GM12878 (cell line): ENCODE results near the gene ACSM4. TPM values are rescaled to one million over a fixed set of nuclear protein-coding genes. Genes with fewer than 3 reads are reported as not detected.

Experiments
- ATAC-seq: fragments of 200-7000 bp; cut with Tn5 transposase; 3 replicates; pipeline ENCODE4 v1.9.1; 2020; ENCODE audit warnings: mild to moderate bottlenecking, moderate library complexity
- BruUV-seq: library from RNA; stranded (reverse); fragments of 400-500 nt; replicated peaks from 2 replicates; lab custom pipeline; 2021; lab: Mats Ljungman, UMichigan
- CTCF ChIA-PET: fragments of 300-600 bp; sonication (Branson Sonifier 250); formaldehyde crosslinking; extraction: SDS; loops from one replicate; lab custom pipeline; 2021; ENCODE audit warnings: inconsistent platforms; lab: Yijun Ruan, JAX
- POLR2A ChIA-PET: fragments of 350-600 bp; formaldehyde crosslinking; extraction: SDS; loops from one replicate; lab custom pipeline; 2021; ENCODE audit warnings: inconsistent platforms; lab: Charles Lee
- RAD21 ChIA-PET: fragments of 300-600 bp; sonication (Branson Sonifier 250); formaldehyde crosslinking; loops from one replicate; lab custom pipeline; 2023; ENCODE audit warnings: antibody characterized with exemption; ENCODE audit not compliant: unreplicated experiment; lab: Charles Lee
- SMC1A ChIA-PET: fragments of 300-600 bp; sonication (Branson Sonifier 250); formaldehyde crosslinking; loops from one replicate; lab custom pipeline; 2023; ENCODE audit not compliant: unreplicated experiment, uncharacterized antibody; lab: Charles Lee
- DNase-seq: peaks from one replicate; pipeline ENCODE4 v3.0.0-alpha.2; 2011; ENCODE audit warnings: low read depth, low spot score
- FAIRE-seq: peaks from 3 replicates; lab custom pipeline; 2011; peaks lifted over from hg19 to GRCh38; lab: Jason Lieb, UNC
- H2AFZ ChIP-seq: 2 replicates; pipeline ENCODE4 v1.6.0; 2011; ENCODE audit warnings: low read depth, low read length, control low read depth; ENCODE audit not compliant: control insufficient read depth
- H3K27ac ChIP-seq: 2 replicates; pipeline ENCODE4 v1.5.1; 2011; ENCODE audit warnings: control low read depth; ENCODE audit not compliant: control insufficient read depth, insufficient read depth
- H3K27me3 ChIP-seq, 2 experiments: replicated peaks in 1 of 2; 2 replicates each; pipeline versions ENCODE4 v1.6.0 to v1.6.1; 2011; ENCODE audit warnings: low read length in 1 of 2; ENCODE audit not compliant: control insufficient read depth in 2 of 2, insufficient read depth in 2 of 2
- H3K36me3 ChIP-seq, 2 experiments: 2 replicates each; pipeline ENCODE4 v1.5.1; 2011; ENCODE audit warnings: low read length in 1 of 2; ENCODE audit not compliant: control insufficient read depth in 2 of 2, insufficient read depth in 2 of 2
- H3K4me1 ChIP-seq: 2 replicates; pipeline ENCODE4 v1.6.1; 2011; ENCODE audit warnings: mild to moderate bottlenecking, low read length, moderate library complexity, mixed read lengths; ENCODE audit not compliant: control insufficient read depth, insufficient read depth
- H3K4me2 ChIP-seq: 2 replicates; pipeline ENCODE4 v1.6.0; 2011; ENCODE audit warnings: control low read depth; ENCODE audit not compliant: control insufficient read depth, insufficient read depth
- H3K4me3 ChIP-seq: fragments of 200-600 bp; sonication (generic); 2 replicates; pipeline ENCODE4 v1.5.1; 2016
- H3K79me2 ChIP-seq: 2 replicates; pipeline ENCODE4 v1.6.0; 2011; ENCODE audit warnings: low read length; ENCODE audit not compliant: control insufficient read depth, insufficient read depth
- H3K9ac ChIP-seq: 2 replicates; pipeline ENCODE4 v1.8.0; 2011; ENCODE audit warnings: low read length, control low read depth, mixed read lengths; ENCODE audit not compliant: control insufficient read depth, insufficient read depth
- H3K9me3 ChIP-seq: replicated peaks from 3 replicates; pipeline ENCODE4 v1.5.1; 2011; ENCODE audit warnings: mild to moderate bottlenecking, low read length; ENCODE audit not compliant: control insufficient read depth, insufficient read depth
- H4K20me1 ChIP-seq: 2 replicates; pipeline ENCODE4 v1.6.0; 2011; ENCODE audit not compliant: control insufficient read depth, insufficient read depth
- EGR1 ChIP-seq, 2 experiments: IDR thresholded peaks; 1 replicate in 1 of 2; 2 replicates in 1 of 2; pipeline ENCODE4 v1.6.1; 2011 to 2012; ENCODE audit warnings: low read depth in 2 of 2, low read length in 2 of 2, borderline replicate concordance in 1 of 2, mild to moderate bottlenecking in 1 of 2, moderate library complexity in 1 of 2
- HDGF ChIP-seq: fragments of 450-650 bp; IDR thresholded peaks from 2 replicates; pipeline ENCODE4 v1.6.1; 2016; ENCODE audit warnings: antibody characterized with exemption
- IKZF1 ChIP-seq: fragments of 450-650 bp; conservative IDR thresholded peaks from 2 replicates; pipeline ENCODE4 v1.6.1; 2017; ENCODE audit warnings: antibody characterized with exemption, mild to moderate bottlenecking
- IRF5 ChIP-seq: fragments of 450-650 bp; IDR thresholded peaks from 2 replicates; pipeline ENCODE4 v1.6.1; 2017; ENCODE audit warnings: borderline replicate concordance
- MXI1 ChIP-seq: fragments of 150-350 bp; IDR thresholded peaks from 2 replicates; pipeline ENCODE4 v1.6.1; 2011; ENCODE audit warnings: low read depth, mild to moderate bottlenecking, inconsistent platforms, low read length, improper control_type of control experiment
- NR2C1 ChIP-seq: fragments of 450-650 bp; IDR thresholded peaks from 2 replicates; pipeline ENCODE4 v1.6.1; 2017; ENCODE audit warnings: antibody characterized with exemption, mild to moderate bottlenecking, moderate library complexity
- TCF7 ChIP-seq: IDR thresholded peaks from 2 replicates; pipeline ENCODE4 v1.6.1; 2014; ENCODE audit warnings: antibody characterized with exemption, borderline replicate concordance
- WGBS: methylation state at CpG from one replicate; pipeline ENCODE4 v1.1.6; 2016; ENCODE audit warnings: low lambda C conversion rate; ENCODE audit not compliant: insufficient replicate concordance, insufficient coverage; ENCODE audit errors: missing lambda C conversion rate; 5-methylcytosine and 5-hydroxymethylcytosine counted together
- in situ Hi-C: fragments of 300-500 bp; cut with MboI; formaldehyde crosslinking; loops from 9 replicates; pipeline ENCODE4 v1.14.3; 2018; ENCODE audit warnings: mixed read lengths
- intact Hi-C: fragments of 100-400 bp; cut with micrococcal nuclease; formaldehyde crosslinking; loops from one replicate; pipeline ENCODE4 v1.14.2; 2022; ENCODE audit not compliant: unreplicated experiment
- polyA plus RNA-seq, 11 experiments: library from polyadenylated mRNA; depleted of rRNA in 4 of 11; unstranded in 6 of 11; stranded (reverse) in 5 of 11; fragments of >200 nt; fragmentation: Nextera tagmentation in 4 of 11; fragmentation: Illumina TruSeq in 1 of 11; extraction: Ambion mirVana in 4 of 11; extraction: Trizol in 1 of 11; gene quantifications; 1 replicate in 1 of 11; 2 replicates in 10 of 11; pipeline versions ENCODE4 v1.2.1 to v1.2.3, GENCODE V29; 2011 to 2016; ENCODE audit warnings: inconsistent platforms in 2 of 11, missing spikeins in 2 of 11, low read depth in 1 of 11
- total RNA-seq, 4 experiments: library from RNA; depleted of rRNA in 3 of 4; stranded (reverse); fragments of >200 nt in 3 of 4; fragmentation: Illumina TruSeq in 1 of 4; extraction: Trizol in 1 of 4; gene quantifications; 2 replicates each; pipeline versions ENCODE4 v1.2.1 to v1.2.3, GENCODE V29; 2013 to 2021

ACSM4 gene
- total and polyA plus RNA-seq, 10 of the 15 experiments (the other 5 are each of a cell fraction or from before 2014, with no cell fraction given), result not detected

DNA sequence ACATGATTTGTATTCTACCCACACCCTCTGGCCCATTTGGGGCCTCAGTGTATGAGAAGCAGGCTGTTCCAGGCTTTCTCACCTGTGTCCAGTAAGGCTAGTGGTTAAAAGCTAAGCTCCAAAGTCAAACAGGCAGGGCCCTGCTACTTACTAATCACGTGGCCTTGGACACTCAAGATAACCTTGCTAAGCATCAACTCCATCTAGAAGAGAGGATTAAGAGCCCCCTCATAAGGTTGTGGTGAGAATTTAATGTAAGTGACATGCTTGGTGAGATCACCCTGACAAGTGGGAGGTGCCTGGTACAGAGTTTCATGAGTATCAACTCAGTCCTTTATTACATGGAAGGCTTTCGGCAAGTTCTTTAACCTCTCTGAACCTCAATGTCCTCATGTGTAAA lies 17.8 kb downstream of the ACSM4 start (continued):
- TF ChIP-seq IRF5 (no peak), TCF7 (no peak), EGR1 (IDR thresholded peaks at IDR 0.05; ENCODE audit: borderline replicate concordance in 1 of 2, low read depth in 2 of 2, low read length in 2 of 2) (no peak)

GRCh38 chr12:7322599-7322998 lies 18.7 kb downstream of the ACSM4 start:
- no peak for FAIRE-seq
- ChIA-PET CTCF (interaction anchor here (0.7 kb wide), 1 partner anchor 17 kb away, joined by 3 read pairs; no protein-coding TSS in a partner anchor), SMC1A (no interaction called here), RAD21 (no interaction called here), POLR2A (no interaction called here)
- Histone ChIP-seq H4K20me1 (no peaks in the 10 kb centered on the region), H3K4me2 (no peak overlapping the region), H3K4me1 (no peaks in the 10 kb centered on the region), H3K27me3 (no peaks in the 10 kb centered on the region; a peak in 1 of 4 replicates), H3K9ac (no peak overlapping the region), H3K36me3 (no peaks in the 10 kb centered on the region), H2AFZ (no peak overlapping the region), H3K27ac (no peak overlapping the region), H3K9me3 (no peaks in the 10 kb centered on the region), H3K4me3 (no peak overlapping the region), H3K79me2 (no peaks in the 10 kb centered on the region)
- no peak for ATAC-seq
- 50% methylated on average over 5 of the region's 5 CpGs for WGBS
- DNase-seq, result no peak
- intact Hi-C loops (no loop called here), in situ Hi-C loops (no loop called here)
- BruUV-seq, result no TSS peak
- TF ChIP-seq MXI1 (no peak), NR2C1 (no peak), HDGF (no peak), IKZF1 (no peak)
